ENCODE results near the gene RFC4. TPM values are rescaled to one million over a fixed set of nuclear protein-coding genes. Genes with fewer than 3 reads are reported as not detected.
A peak's percentile ranks its signal among the peaks of the same experiment; 100 is the strongest.

The RFC4 gene
- total and polyA plus RNA-seq, 2 of the 13 experiments (the other 11 are each of a cell fraction or from before 2014, with no cell fraction given): 18.5 to 103 TPM

- TF ChIP-seq ZNF772 (CRISPR knock-in tag; IDR thresholded peaks at IDR 0.05) (peak; percentile 98), MBNL3 (CRISPR knock-in tag; conservative IDR thresholded peaks at IDR 0.05) (no peak), PRDM10 (CRISPR knock-in tag; IDR thresholded peaks at IDR 0.05; ENCODE audit: low read depth) (0 out of 2 replicates have a peak, but pooled peaks have one; percentile 35), RAD21 (CRISPR knock-in tag; IDR thresholded peaks at IDR 0.05) (peak; percentile 25; the same call in 1 of the 2 replicates), ZNF891 (CRISPR knock-in tag; IDR thresholded peaks at IDR 0.05) (peak; percentile 79), ZBTB40 (IDR thresholded peaks at IDR 0.05) (peak; percentile 64), ZBTB40 (CRISPR knock-in tag; IDR thresholded peaks at IDR 0.05) (peak; percentile 84), MYPOP (CRISPR knock-in tag; IDR thresholded peaks at IDR 0.05) (peak; percentile 75; the same call in 1 of the 2 replicates), PRPF4 (IDR thresholded peaks at IDR 0.05; ENCODE audit: low read depth, low read length, poor library complexity, severe bottlenecking) (no peak), ZNF550 (CRISPR knock-in tag; IDR thresholded peaks at IDR 0.05; ENCODE audit: borderline replicate concordance) (peak; percentile 78; the same call in 1 of the 2 replicates), ZNF230 (CRISPR knock-in tag; IDR thresholded peaks at IDR 0.05) (peak; percentile 66), ZNF556 (CRISPR knock-in tag; IDR thresholded peaks at IDR 0.05; ENCODE audit: borderline replicate concordance) (peak; percentile 84), IKZF4 (CRISPR knock-in tag; IDR thresholded peaks at IDR 0.05; ENCODE audit: borderline replicate concordance, low read depth, not compliant biosample characterization) (peak; percentile 46)
Observed at GRCh38 chr3:186806089-186807055, at the start of gene RFC4 (continued).

Data from HepG2 (cell line).